SK-N-MC (cell line): ENCODE results near the gene EFNB1.

Experiments
- EZH2 ChIP-seq: fragments of 200-600 bp; sonication (generic); IDR thresholded peaks from one replicate; pipeline ENCODE4 v1.6.1; 2017; ENCODE audit warnings: antibody characterized with exemption
- POLR2AphosphoS5 ChIP-seq: IDR thresholded peaks from 2 replicates; pipeline ENCODE4 v1.6.1; 2012; ENCODE audit warnings: mild to moderate bottlenecking, low read depth, low read length, borderline replicate concordance

DNA sequence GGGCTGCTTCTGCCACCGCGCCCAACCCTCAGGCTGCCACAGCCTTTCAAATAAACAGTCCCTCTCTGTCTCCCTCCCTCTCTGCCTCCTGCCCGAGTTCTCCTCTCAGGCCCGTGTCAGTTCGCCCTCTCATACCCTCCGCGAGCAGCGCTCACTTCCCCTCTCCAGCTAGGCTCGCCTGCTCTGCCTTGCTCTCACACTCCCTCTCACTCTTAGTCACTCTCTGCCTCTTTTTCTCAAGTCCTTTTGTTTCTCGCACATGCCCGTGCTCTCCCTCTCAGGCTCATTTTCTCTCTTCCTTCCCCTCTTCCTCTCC lies 3.2 kb downstream of the EFNB1 start:
- TF ChIP-seq EZH2: no peak
- no peak for TF ChIP-seq POLR2AphosphoS5
